HepG2 (cell line): Measurements from ENCODE around the gene BTBD19. TPM values are rescaled to one million over a fixed set of nuclear protein-coding genes. Genes with fewer than 3 reads are reported as not detected.

Source experiments
- CREB1 ChIP-seq, 2 experiments: fragments of 450-650 bp in 1 of 2; IDR thresholded peaks; 2 replicates each; pipeline ENCODE4 v1.6.1; 2016 to 2017; ENCODE audit warnings: control low read depth in 1 of 2, mild to moderate bottlenecking in 1 of 2, missing compliant biosample characterization in 1 of 2, missing genetic modification characterization in 1 of 2
- CREB3 ChIP-seq: sonication (generic); formaldehyde crosslinking; IDR thresholded peaks from 2 replicates; pipeline ENCODE4 v1.5.0; 2020; ENCODE audit warnings: missing genetic modification reagents
- DBP ChIP-seq: sonication (generic); formaldehyde crosslinking; IDR thresholded peaks from 2 replicates; pipeline ENCODE4 v1.4.0; 2020; ENCODE audit warnings: missing genetic modification reagents; ENCODE audit errors: not compliant biosample characterization
- IKZF4 ChIP-seq: sonication (generic); formaldehyde crosslinking; IDR thresholded peaks from 2 replicates; pipeline ENCODE4 v1.5.1; 2020; ENCODE audit warnings: borderline replicate concordance, mild to moderate bottlenecking, low read depth, missing genetic modification reagents; ENCODE audit errors: not compliant biosample characterization
- KDM6A ChIP-seq: IDR thresholded peaks from 2 replicates; pipeline ENCODE4 v1.6.1; 2016; ENCODE audit warnings: low read depth
- TEF ChIP-seq: sonication (generic); formaldehyde crosslinking; IDR thresholded peaks from 2 replicates; pipeline ENCODE4 v1.5.0; 2020; ENCODE audit warnings: missing genetic modification reagents
- U2AF2 ChIP-seq: fragments of 200-400 bp; formaldehyde crosslinking; IDR thresholded peaks from 2 replicates; pipeline ENCODE4 v1.6.1; 2017; ENCODE audit warnings: low read depth, mild to moderate bottlenecking, low read length
- ZNF235 ChIP-seq: sonication (generic); formaldehyde crosslinking; IDR thresholded peaks from 2 replicates; pipeline ENCODE4 v1.8.1; 2023; ENCODE audit warnings: mild to moderate bottlenecking, missing genetic modification reagents, borderline replicate concordance
- ZNF260 ChIP-seq: sonication (generic); formaldehyde crosslinking; IDR thresholded peaks from 2 replicates; pipeline ENCODE4 v1.4.0; 2020; ENCODE audit warnings: missing genetic modification reagents, low read depth, mild to moderate bottlenecking, borderline replicate concordance
- polyA plus RNA-seq, 8 experiments: library from polyadenylated mRNA; depleted of rRNA in 3 of 8; stranded (reverse) in 7 of 8; unstranded in 1 of 8; fragments of >200 nt; fragmentation: Illumina TruSeq in 4 of 8; extraction: Trizol in 4 of 8; gene quantifications; 2 replicates each; pipeline versions ENCODE4 v1.2.1 to v1.2.3, GENCODE V29; 2011 to 2016; ENCODE audit warnings: low read depth in 4 of 8, missing spikeins in 1 of 8, mixed read lengths in 1 of 8; ENCODE audit not compliant: insufficient read depth in 1 of 8
- total RNA-seq, 5 experiments: library from RNA; depleted of rRNA; stranded (reverse); fragments of >200 nt; fragmentation: Illumina TruSeq; extraction: Trizol; gene quantifications; 2 replicates each; pipeline ENCODE4 v1.2.3, GENCODE V29; 2016; ENCODE audit warnings: low read depth in 1 of 5
- TF ChIP-seq, protein P1 (sequence below): IDR thresholded peaks from 2 replicates; pipeline ENCODE4 v1.6.1; 2016; ENCODE audit warnings: missing genetic modification reagents, missing compliant biosample characterization
- TF ChIP-seq, protein P2 (sequence below): IDR thresholded peaks from 2 replicates; pipeline ENCODE4 v1.6.1; 2016; ENCODE audit warnings: mild to moderate bottlenecking, missing biosample characterization, missing genetic modification reagents
- TF ChIP-seq, protein P3 (sequence below): sonication (generic); formaldehyde crosslinking; IDR thresholded peaks from 2 replicates; pipeline ENCODE4 v1.4.0; 2020; ENCODE audit warnings: missing genetic modification reagents, mild to moderate bottlenecking, borderline replicate concordance
- TF ChIP-seq, protein P4 (sequence below): sonication (generic); formaldehyde crosslinking; IDR thresholded peaks from 2 replicates; pipeline ENCODE4 v1.4.0; 2020; ENCODE audit warnings: mild to moderate bottlenecking, missing genetic modification reagents

The BTBD19 gene
- total and polyA plus RNA-seq, 2 of the 13 experiments (the other 11 are each of a cell fraction or from before 2014, with no cell fraction given), result 2.7 to 6.7 TPM

GRCh38 chr1:44775078-44775929 lies 33.0 kb upstream of the BTBD19 start, which contains the start of gene RPS8 (continued):
- TF ChIP-seq CREB1 (IDR thresholded peaks at IDR 0.05) (peak; percentile 98), CREB1 (CRISPR knock-in tag; IDR thresholded peaks at IDR 0.05) (peak; percentile 100), TEF (CRISPR knock-in tag) (peak; percentile 74), ZNF260 (CRISPR knock-in tag) (no peak), IKZF4 (CRISPR knock-in tag) (no peak), DBP (CRISPR knock-in tag) (peak; percentile 86), CREB3 (CRISPR knock-in tag) (peak; percentile 62; the same call in 1 of the 2 replicates), U2AF2 (0 out of 2 replicates have a peak, but pooled peaks have one; percentile 73), KDM6A (CRISPR knock-in tag) (no peak; the same call in 1 of the 2 replicates), ZNF235 (CRISPR knock-in tag) (no peak)
- TF ChIP-seq, protein P1, sequence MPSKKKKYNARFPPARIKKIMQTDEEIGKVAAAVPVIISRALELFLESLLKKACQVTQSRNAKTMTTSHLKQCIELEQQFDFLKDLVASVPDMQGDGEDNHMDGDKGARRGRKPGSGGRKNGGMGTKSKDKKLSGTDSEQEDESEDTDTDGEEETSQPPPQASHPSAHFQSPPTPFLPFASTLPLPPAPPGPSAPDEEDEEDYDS (CRISPR knock-in tag), result peak; percentile 97
- TF ChIP-seq, protein P2, sequence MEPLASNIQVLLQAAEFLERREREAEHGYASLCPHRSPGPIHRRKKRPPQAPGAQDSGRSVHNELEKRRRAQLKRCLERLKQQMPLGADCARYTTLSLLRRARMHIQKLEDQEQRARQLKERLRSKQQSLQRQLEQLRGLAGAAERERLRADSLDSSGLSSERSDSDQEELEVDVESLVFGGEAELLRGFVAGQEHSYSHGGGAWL (CRISPR knock-in tag), result peak; percentile 93
- TF ChIP-seq, protein P3, sequence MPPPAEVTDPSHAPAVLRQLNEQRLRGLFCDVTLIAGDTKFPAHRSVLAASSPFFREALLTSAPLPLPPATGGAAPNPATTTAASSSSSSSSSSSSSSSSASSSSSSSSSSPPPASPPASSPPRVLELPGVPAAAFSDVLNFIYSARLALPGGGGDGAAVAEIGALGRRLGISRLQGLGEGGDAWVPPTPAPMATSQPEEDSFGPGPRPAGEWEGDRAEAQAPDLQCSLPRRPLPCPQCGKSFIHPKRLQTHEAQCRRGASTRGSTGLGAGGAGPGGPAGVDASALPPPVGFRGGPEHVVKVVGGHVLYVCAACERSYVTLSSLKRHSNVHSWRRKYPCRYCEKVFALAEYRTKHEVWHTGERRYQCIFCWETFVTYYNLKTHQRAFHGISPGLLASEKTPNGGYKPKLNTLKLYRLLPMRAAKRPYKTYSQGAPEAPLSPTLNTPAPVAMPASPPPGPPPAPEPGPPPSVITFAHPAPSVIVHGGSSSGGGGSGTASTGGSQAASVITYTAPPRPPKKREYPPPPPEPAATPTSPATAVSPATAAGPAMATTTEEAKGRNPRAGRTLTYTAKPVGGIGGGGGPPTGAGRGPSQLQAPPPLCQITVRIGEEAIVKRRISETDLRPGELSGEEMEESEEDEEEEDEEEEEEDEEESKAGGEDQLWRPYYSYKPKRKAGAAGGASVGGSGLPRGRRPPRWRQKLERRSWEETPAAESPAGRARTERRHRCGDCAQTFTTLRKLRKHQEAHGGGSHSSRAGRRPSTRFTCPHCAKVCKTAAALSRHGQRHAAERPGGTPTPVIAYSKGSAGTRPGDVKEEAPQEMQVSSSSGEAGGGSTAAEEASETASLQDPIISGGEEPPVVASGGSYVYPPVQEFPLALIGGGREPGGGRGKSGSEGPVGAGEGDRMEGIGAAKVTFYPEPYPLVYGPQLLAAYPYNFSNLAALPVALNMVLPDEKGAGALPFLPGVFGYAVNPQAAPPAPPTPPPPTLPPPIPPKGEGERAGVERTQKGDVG (CRISPR knock-in tag), result peak; percentile 74; the same call in 1 of the 2 replicates
- TF ChIP-seq, protein P4, sequence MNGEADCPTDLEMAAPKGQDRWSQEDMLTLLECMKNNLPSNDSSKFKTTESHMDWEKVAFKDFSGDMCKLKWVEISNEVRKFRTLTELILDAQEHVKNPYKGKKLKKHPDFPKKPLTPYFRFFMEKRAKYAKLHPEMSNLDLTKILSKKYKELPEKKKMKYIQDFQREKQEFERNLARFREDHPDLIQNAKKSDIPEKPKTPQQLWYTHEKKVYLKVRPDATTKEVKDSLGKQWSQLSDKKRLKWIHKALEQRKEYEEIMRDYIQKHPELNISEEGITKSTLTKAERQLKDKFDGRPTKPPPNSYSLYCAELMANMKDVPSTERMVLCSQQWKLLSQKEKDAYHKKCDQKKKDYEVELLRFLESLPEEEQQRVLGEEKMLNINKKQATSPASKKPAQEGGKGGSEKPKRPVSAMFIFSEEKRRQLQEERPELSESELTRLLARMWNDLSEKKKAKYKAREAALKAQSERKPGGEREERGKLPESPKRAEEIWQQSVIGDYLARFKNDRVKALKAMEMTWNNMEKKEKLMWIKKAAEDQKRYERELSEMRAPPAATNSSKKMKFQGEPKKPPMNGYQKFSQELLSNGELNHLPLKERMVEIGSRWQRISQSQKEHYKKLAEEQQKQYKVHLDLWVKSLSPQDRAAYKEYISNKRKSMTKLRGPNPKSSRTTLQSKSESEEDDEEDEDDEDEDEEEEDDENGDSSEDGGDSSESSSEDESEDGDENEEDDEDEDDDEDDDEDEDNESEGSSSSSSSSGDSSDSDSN (CRISPR knock-in tag), result peak; percentile 84
